Uterus (tissue), 2 donors: ENCODE results near the gene SCCPDH.

Source experiments
- CTCF ChIP-seq, 4 experiments: fragments of 200-600 bp in 2 of 4; fragments of 450-650 bp in 2 of 4; sonication (generic) in 2 of 4; IDR thresholded peaks; one replicate each; pipeline ENCODE4 v1.5.1; 2016 to 2019; ENCODE audit warnings: antibody characterized with exemption in 4 of 4, mild to moderate bottlenecking in 2 of 4, moderate library complexity in 1 of 4
- POLR2A ChIP-seq, 2 donors: fragments of 450-650 bp; IDR thresholded peaks; one replicate each; pipeline ENCODE4 v1.6.1; 2016; ENCODE audit warnings: antibody characterized with exemption in 2 of 2, mild to moderate bottlenecking in 1 of 2, moderate library complexity in 1 of 2

DNA sequence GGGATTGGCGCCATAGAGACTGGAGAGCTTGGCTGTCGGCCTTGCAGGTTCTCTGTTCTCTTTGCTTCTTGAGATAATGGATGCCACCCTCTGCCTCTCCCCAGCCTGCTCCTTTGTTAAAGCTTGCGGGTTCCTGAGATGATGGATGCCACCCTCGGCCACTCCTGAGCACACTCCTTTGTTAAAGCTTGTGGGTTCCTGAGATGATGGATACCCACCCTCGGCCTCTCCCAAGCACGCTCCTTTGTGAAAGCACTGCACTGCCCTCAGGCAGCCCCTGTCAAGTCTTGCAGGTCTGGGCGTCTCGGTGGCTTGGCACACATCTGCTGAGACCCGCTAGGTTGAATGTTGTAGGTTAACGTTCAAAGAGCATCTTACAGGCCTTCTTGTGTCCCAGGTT, 76.5 kb downstream of the SCCPDH start:
- TF ChIP-seq CTCF (IDR thresholded peaks at IDR 0.05) (no peak), POLR2A (IDR thresholded peaks at IDR 0.05) (no peak)
